CD8-positive, alpha-beta memory T cell (primary cell): ENCODE results near the gene ALX3. TPM values are rescaled to one million over a fixed set of nuclear protein-coding genes. Genes with fewer than 3 reads are reported as not detected.

Experiments
- CTCF ChIA-PET: fragments of 350-600 bp; sonication (Branson Sonifier 250); formaldehyde crosslinking; loops from one replicate; lab custom pipeline; 2021; ENCODE audit warnings: antibody characterized with exemption; lab: Charles Lee
- POLR2A ChIA-PET: fragments of 350-600 bp; sonication (Branson Sonifier 250); formaldehyde crosslinking; loops from one replicate; lab custom pipeline; 2021; ENCODE audit warnings: antibody characterized with exemption; lab: Charles Lee
- DNase-seq, 5 donors: peaks; one replicate each; pipeline versions ENCODE4 v3.0.0 to v3.0.0-alpha.2; 2020 to 2022; ENCODE audit warnings: mixed read lengths in 1 of 5
- H3K27ac ChIP-seq: one replicate; pipeline ENCODE4 v1.7.0; 2013; ENCODE audit warnings: low read depth, mild to moderate bottlenecking, low read length, moderate library complexity
- H3K27me3 ChIP-seq: 2 replicates; pipeline ENCODE4 v1.7.0; 2013; ENCODE audit warnings: low read length, mild to moderate bottlenecking; ENCODE audit not compliant: insufficient read depth, poor library complexity, severe bottlenecking
- H3K36me3 ChIP-seq: 2 replicates; pipeline ENCODE4 v1.7.0; 2013; ENCODE audit warnings: mild to moderate bottlenecking, low read length, moderate library complexity; ENCODE audit not compliant: insufficient read depth
- H3K4me1 ChIP-seq: 2 replicates; pipeline ENCODE4 v1.7.0; 2013; ENCODE audit warnings: mild to moderate bottlenecking, low read length, moderate library complexity; ENCODE audit not compliant: insufficient read depth
- H3K4me3 ChIP-seq: 2 replicates; pipeline ENCODE4 v1.7.0; 2013; ENCODE audit warnings: mild to moderate bottlenecking, low read length
- H3K9me3 ChIP-seq: 2 replicates; pipeline ENCODE4 v1.7.0; 2013; ENCODE audit warnings: mild to moderate bottlenecking, low read length
- H3K27ac Mint-ChIP-seq, 8 donors: one replicate each; pipeline ENCODE4 v1.8.0; 2020 to 2021; ENCODE audit warnings: mixed read lengths in 8 of 8, mild to moderate bottlenecking in 6 of 8, inconsistent platforms in 3 of 8, moderate library complexity in 3 of 8
- H3K27me3 Mint-ChIP-seq, 2 donors: one replicate each; pipeline ENCODE4 v1.8.0; 2020 to 2021; ENCODE audit warnings: mixed read lengths in 2 of 2, mild to moderate bottlenecking in 1 of 2, moderate library complexity in 1 of 2
- H3K36me3 Mint-ChIP-seq, 3 donors: one replicate each; pipeline ENCODE4 v1.8.0; 2020 to 2021; ENCODE audit warnings: mixed read lengths in 3 of 3, inconsistent platforms in 1 of 3, mild to moderate bottlenecking in 1 of 3
- H3K4me1 Mint-ChIP-seq, 3 donors: one replicate each; pipeline ENCODE4 v1.8.0; 2020 to 2021; ENCODE audit warnings: mixed read lengths in 3 of 3, inconsistent platforms in 1 of 3, mild to moderate bottlenecking in 1 of 3
- H3K4me3 Mint-ChIP-seq, 7 donors: one replicate each; pipeline ENCODE4 v1.8.0; 2020 to 2021; ENCODE audit warnings: mixed read lengths in 7 of 7, mild to moderate bottlenecking in 6 of 7, moderate library complexity in 4 of 7, inconsistent platforms in 2 of 7
- H3K9me3 Mint-ChIP-seq, 5 donors: one replicate each; pipeline ENCODE4 v1.8.0; 2020 to 2022; ENCODE audit warnings: mixed read lengths in 5 of 5, mild to moderate bottlenecking in 3 of 5, moderate library complexity in 2 of 5, inconsistent platforms in 1 of 5
- polyA plus RNA-seq: library from polyadenylated mRNA; unstranded; fragments of 300-500 nt; fragmentation: Illumina TruSeq; gene quantifications from one replicate; pipeline ENCODE4 v1.2.3, GENCODE V29; 2021
- total RNA-seq, 2 experiments: library from RNA; stranded (reverse); gene quantifications; one replicate each; pipeline ENCODE4 v1.2.3, GENCODE V29; 2021

The ALX3 gene
- total and polyA plus RNA-seq, 3 experiments from 2014 or later, result not detected

- H3K9me3 Mint-ChIP-seq, result no peaks in the 10 kb centered on the region
- no peak for DNase-seq
- ChIA-PET POLR2A (no interaction called here), CTCF (interaction anchor here (1.0 to 2.5 kb wide), 4 partner anchors 9 to 19 kb away, joined by 3 to 7 read pairs (median 4); no protein-coding TSS in a partner anchor)
- no peak overlapping the region for H3K27ac ChIP-seq
- peaks cover 7% of the 10 kb centered on the region for H3K4me1 ChIP-seq
- H3K4me3 Mint-ChIP-seq, result no peak overlapping the region
- peaks cover 51 to 73% of the 10 kb centered on the region in 2 donors for H3K27me3 Mint-ChIP-seq
- H3K4me3 ChIP-seq, result no peak overlapping the region
- H3K27me3 ChIP-seq, result peaks cover 33% of the 10 kb centered on the region
- H3K36me3 Mint-ChIP-seq, result peaks cover 0 to 2% (median 1%) of the 10 kb centered on the region in 3 donors
- peaks cover 11 to 20% (median 18%) of the 10 kb centered on the region in 3 donors for H3K4me1 Mint-ChIP-seq
- H3K27ac Mint-ChIP-seq, result peak overlapping the region in 1 of 8 donors; percentile 18
- H3K36me3 ChIP-seq, result no peaks in the 10 kb centered on the region
- no peaks in the 10 kb centered on the region for H3K9me3 ChIP-seq
Measured at GRCh38 chr1:110086961-110087360, 16.5 kb upstream of the ALX3 start.

- no peaks in the 10 kb centered on the region for H3K9me3 ChIP-seq
- H3K27ac Mint-ChIP-seq, result no peak overlapping the region
- no peak overlapping the region for H3K4me3 ChIP-seq
- peaks cover 7% of the 10 kb centered on the region for H3K4me1 ChIP-seq
- DNase-seq, result no peak
- no peak overlapping the region for H3K27ac ChIP-seq
- H3K36me3 Mint-ChIP-seq, result peaks cover 1 to 3% (median 2%) of the 10 kb centered on the region in 3 donors
- CTCF ChIA-PET, result no interaction called here
- H3K4me1 Mint-ChIP-seq, result peaks cover 11 to 20% (median 18%) of the 10 kb centered on the region in 3 donors
- H3K9me3 Mint-ChIP-seq, result no peaks in the 10 kb centered on the region
- H3K4me3 Mint-ChIP-seq, result peak overlapping the region in 5 of 7 donors; percentile 20 to 87 (median 33)
- H3K27me3 Mint-ChIP-seq, result peaks cover 57 to 83% of the 10 kb centered on the region in 2 donors
- H3K36me3 ChIP-seq, result no peaks in the 10 kb centered on the region
- peaks cover 35% of the 10 kb centered on the region for H3K27me3 ChIP-seq
- POLR2A ChIA-PET, result no interaction called here
Measured at GRCh38 chr1:110085671-110086070, 15.2 kb upstream of the ALX3 start.

GRCh38 chr1:110084227-110085078 is 14.0 kb upstream of the ALX3 start:
- H3K27ac ChIP-seq, result no peak overlapping the region
- H3K9me3 Mint-ChIP-seq, result no peaks in the 10 kb centered on the region
- ChIA-PET CTCF (no interaction called here), POLR2A (no interaction called here)
- H3K4me3 ChIP-seq, result peak overlapping the region; percentile 58
- peaks cover 35% of the 10 kb centered on the region for H3K27me3 ChIP-seq
- peak overlapping the region; percentile 84 to 93 (median 85) for H3K4me3 Mint-ChIP-seq
- peak in 3 of 5 donors; percentile 12 to 38 (median 17) for DNase-seq
- peak overlapping the region in 3 of 8 donors; percentile 28 to 52 (median 51) for H3K27ac Mint-ChIP-seq
- no peaks in the 10 kb centered on the region for H3K9me3 ChIP-seq
- H3K36me3 ChIP-seq, result no peaks in the 10 kb centered on the region
- H3K36me3 Mint-ChIP-seq, result peaks cover 1 to 4% (median 2%) of the 10 kb centered on the region in 3 donors
- H3K4me1 ChIP-seq, result peaks cover 7% of the 10 kb centered on the region
- peaks cover 11 to 20% (median 18%) of the 10 kb centered on the region in 3 donors for H3K4me1 Mint-ChIP-seq
- H3K27me3 Mint-ChIP-seq, result peaks cover 61 to 85% of the 10 kb centered on the region in 2 donors

GRCh38 chr1:110083866-110084226 is 13.4 kb upstream of the ALX3 start:
- peaks cover 11 to 20% (median 18%) of the 10 kb centered on the region in 3 donors for H3K4me1 Mint-ChIP-seq
- no peaks in the 10 kb centered on the region for H3K9me3 Mint-ChIP-seq
- peak overlapping the region; percentile 84 to 93 (median 85) for H3K4me3 Mint-ChIP-seq
- H3K27ac ChIP-seq, result no peak overlapping the region
- no peak for DNase-seq
- H3K4me3 ChIP-seq, result peak overlapping the region; percentile 58
- peaks cover 1 to 4% (median 2%) of the 10 kb centered on the region in 3 donors for H3K36me3 Mint-ChIP-seq
- ChIA-PET CTCF (no interaction called here), POLR2A (no interaction called here)
- H3K36me3 ChIP-seq, result no peaks in the 10 kb centered on the region
- H3K9me3 ChIP-seq, result no peaks in the 10 kb centered on the region
- H3K27me3 ChIP-seq, result peaks cover 35% of the 10 kb centered on the region
- no peak overlapping the region for H3K27ac Mint-ChIP-seq
- peaks cover 65 to 86% of the 10 kb centered on the region in 2 donors for H3K27me3 Mint-ChIP-seq
- H3K4me1 ChIP-seq, result peaks cover 7% of the 10 kb centered on the region

DNA sequence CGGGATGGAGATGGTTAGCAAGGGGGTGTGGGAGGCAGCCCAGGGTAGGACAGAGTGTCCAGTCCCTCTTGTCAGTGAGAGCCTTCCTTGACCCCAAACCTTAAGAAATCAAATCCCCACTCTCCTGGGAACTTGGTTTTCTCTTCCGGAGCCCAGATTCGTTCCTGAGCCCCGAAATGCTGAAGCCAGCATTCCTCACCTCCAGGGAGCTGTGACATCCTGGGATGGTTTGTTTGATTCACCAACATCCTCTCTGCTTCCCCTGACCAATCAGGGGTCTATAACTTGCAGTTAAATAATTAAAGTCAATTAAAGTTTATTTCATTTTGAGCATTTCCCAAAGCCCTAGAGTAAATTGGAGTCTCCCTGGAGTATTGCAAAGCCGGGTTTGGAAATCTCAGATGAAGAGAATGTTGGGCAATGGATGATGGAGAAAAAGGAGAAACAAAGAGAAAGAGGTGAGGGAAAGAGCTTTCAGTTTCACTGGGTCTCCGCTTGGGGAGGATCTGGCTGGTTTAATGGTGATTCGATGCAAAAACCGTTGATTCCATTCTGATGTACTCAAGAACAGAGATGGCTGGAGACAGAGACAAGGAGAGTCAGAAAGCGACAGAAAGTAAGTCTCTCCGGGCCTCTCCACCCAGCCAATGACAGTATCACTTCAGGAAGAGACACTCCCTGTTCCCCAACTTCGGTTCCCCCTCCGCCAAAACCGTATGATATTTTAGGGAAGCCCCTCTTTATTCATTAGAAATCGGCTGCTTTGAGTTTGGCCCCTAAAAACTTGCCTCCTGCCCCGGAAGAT is 12.8 kb upstream of the ALX3 start:
- ChIA-PET POLR2A (no interaction called here), CTCF (no interaction called here)
- Histone ChIP-seq H3K4me3 (peak overlapping the region; percentile 58), H3K36me3 (no peaks in the 10 kb centered on the region), H3K27ac (no peak overlapping the region), H3K4me1 (peaks cover 7% of the 10 kb centered on the region), H3K27me3 (peaks cover 39% of the 10 kb centered on the region), H3K9me3 (no peaks in the 10 kb centered on the region)
- Mint-ChIP-seq H3K27me3 (peaks cover 63 to 87% of the 10 kb centered on the region in 2 donors), H3K9me3 (no peaks in the 10 kb centered on the region), H3K4me3 (peak overlapping the region; percentile 84 to 93 (median 85)), H3K36me3 (peaks cover 1 to 4% (median 2%) of the 10 kb centered on the region in 3 donors), H3K27ac (peak overlapping the region in 2 of 8 donors; percentile 12 to 15), H3K4me1 (peaks cover 11 to 20% (median 18%) of the 10 kb centered on the region in 3 donors)
- DNase-seq, result peak in 1 of 5 donors; percentile 10

DNA sequence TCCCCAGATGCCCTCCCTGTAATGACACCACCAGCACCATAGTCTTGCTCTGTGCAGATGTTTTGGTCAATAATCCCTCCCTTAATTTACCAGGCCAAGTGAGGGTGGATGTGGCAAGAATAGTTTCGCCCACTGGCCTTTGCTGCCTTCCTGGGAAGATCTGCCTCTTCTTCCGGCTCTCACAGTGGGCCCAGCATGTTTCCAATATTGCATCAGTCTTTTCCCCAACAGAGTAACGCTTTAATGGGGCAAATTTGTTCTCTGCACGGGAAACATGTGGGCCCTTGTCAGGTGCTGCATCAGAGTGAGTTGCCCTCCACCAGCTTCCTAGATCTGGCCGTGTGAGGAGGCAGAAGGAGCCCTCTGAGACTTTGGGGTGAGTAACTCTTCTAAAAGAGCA is 12.0 kb upstream of the ALX3 start:
- POLR2A ChIA-PET, result no interaction called here
- H3K27me3 Mint-ChIP-seq, result peaks cover 58 to 80% of the 10 kb centered on the region in 2 donors
- Histone ChIP-seq H3K36me3 (no peaks in the 10 kb centered on the region), H3K4me1 (peaks cover 7% of the 10 kb centered on the region), H3K4me3 (no peak overlapping the region), H3K27me3 (peaks cover 39% of the 10 kb centered on the region), H3K27ac (no peak overlapping the region), H3K9me3 (no peaks in the 10 kb centered on the region)
- CTCF ChIA-PET, result interaction anchor here (2.4 kb wide), 1 partner anchor 23 kb away, joined by 6 read pairs; no protein-coding TSS in a partner anchor
- no peaks in the 10 kb centered on the region for H3K9me3 Mint-ChIP-seq
- H3K4me3 Mint-ChIP-seq, result peak overlapping the region in 6 of 7 donors; percentile 5 to 58 (median 28)
- H3K27ac Mint-ChIP-seq, result no peak overlapping the region
- peaks cover 11 to 20% (median 18%) of the 10 kb centered on the region in 3 donors for H3K4me1 Mint-ChIP-seq
- peaks cover 1 to 4% (median 2%) of the 10 kb centered on the region in 3 donors for H3K36me3 Mint-ChIP-seq
- DNase-seq, result no peak

DNA sequence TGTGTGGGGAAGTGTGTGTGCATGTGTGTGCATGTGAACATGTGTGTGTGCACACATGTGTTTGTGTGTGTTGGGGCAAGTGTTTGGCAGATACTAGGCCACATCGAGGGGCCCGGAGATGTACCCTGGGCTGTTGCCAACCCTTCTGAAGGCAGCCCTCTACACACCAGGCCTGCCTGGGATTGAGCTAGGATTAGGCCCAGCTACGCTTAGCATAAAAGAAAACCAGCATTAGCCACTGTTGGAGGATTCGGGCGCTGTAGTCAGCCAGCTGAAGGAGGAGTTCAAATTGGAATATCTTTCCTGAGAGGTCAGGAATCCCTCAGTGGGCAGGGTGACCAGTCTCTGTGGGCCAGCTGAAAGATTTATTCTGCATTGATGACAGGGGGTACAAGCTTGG is 10.6 kb upstream of the ALX3 start:
- H3K9me3 ChIP-seq, result no peaks in the 10 kb centered on the region
- Mint-ChIP-seq H3K4me3 (no peak overlapping the region), H3K4me1 (peaks cover 11 to 20% (median 18%) of the 10 kb centered on the region in 3 donors), H3K36me3 (peaks cover 1 to 4% (median 2%) of the 10 kb centered on the region in 3 donors), H3K9me3 (no peaks in the 10 kb centered on the region), H3K27me3 (peaks cover 52 to 72% of the 10 kb centered on the region in 2 donors), H3K27ac (peak overlapping the region in 1 of 8 donors; percentile 14)
- H3K27ac ChIP-seq, result no peak overlapping the region
- ChIA-PET POLR2A (interaction anchor here (0.5 kb wide), 1 partner anchor 74 kb away, joined by 3 read pairs; no protein-coding TSS in a partner anchor), CTCF (interaction anchor here (1.1 to 2.4 kb wide), 3 partner anchors 21 to 24 kb away, joined by 3 to 6 read pairs (median 4); no protein-coding TSS in a partner anchor)
- peaks cover 7% of the 10 kb centered on the region for H3K4me1 ChIP-seq
- H3K4me3 ChIP-seq, result no peak overlapping the region
- no peaks in the 10 kb centered on the region for H3K36me3 ChIP-seq
- H3K27me3 ChIP-seq, result peaks cover 39% of the 10 kb centered on the region
- DNase-seq, result peak in 1 of 5 donors; percentile 3
